ENCODE measurements around the gene BAZ2A. TPM values are rescaled to one million over a fixed set of nuclear protein-coding genes. Genes with fewer than 3 reads are reported as not detected.

BAZ2A gene
- total RNA-seq, 2 donors from 2014 or later: 92.0 to 113 TPM

DNA sequence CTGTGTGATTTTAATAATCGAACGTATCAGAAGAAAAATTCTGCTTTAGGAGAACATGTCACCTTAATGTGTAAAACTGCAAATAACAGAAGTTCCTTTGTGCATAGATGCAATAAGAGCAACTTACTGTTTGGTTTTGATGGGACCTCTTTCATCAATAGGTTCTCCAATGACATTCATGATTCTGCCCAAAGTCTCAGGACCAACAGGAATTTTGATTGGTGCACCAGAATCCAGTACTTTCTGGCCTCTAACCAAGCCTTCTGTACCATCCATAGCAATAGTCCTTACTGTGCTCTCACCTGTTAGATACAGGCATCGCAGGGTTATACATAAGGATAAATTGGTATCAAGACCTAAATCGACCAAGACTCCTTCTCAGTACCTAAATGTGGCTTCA, 14.5 kb upstream of the BAZ2A start:
- no peak for DNase-seq (ENCODE audit: low spot score in 2 of 2)
- Mint-ChIP-seq H3K36me3 (peaks cover 33 to 43% of the 10 kb centered on the region in 2 donors), H3K9me3 (no peaks in the 10 kb centered on the region), H3K27ac (peak overlapping the region; percentile 95 to 99)
- no peak for ATAC-seq

DNA sequence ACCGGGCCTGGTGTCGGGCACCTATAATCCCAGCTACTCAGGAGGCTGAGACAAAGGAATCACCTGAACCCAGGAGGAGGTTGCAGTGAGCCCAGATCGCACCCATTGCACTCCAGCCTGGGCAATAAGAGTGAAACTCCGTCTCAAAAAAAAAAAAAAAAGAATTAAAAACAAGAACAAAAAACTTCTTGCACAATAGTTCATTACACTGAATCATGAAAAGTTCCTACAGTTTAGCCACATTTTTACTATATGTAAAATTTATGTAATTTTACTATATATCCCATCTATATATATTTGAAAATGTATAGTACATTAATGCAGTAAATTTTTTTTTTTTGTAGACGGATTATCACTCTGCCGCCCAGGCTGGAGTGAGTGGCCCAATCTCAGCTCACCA, 11.1 kb upstream of the BAZ2A start:
- H3K27ac Mint-ChIP-seq: peak overlapping the region in 1 of 2 donors; percentile 87
- DNase-seq (ENCODE audit: low spot score in 2 of 2) (no peak), ATAC-seq (no peak)
- peaks cover 33 to 60% of the 10 kb centered on the region in 2 donors for H3K36me3 Mint-ChIP-seq
- no peaks in the 10 kb centered on the region for H3K9me3 Mint-ChIP-seq

DNA sequence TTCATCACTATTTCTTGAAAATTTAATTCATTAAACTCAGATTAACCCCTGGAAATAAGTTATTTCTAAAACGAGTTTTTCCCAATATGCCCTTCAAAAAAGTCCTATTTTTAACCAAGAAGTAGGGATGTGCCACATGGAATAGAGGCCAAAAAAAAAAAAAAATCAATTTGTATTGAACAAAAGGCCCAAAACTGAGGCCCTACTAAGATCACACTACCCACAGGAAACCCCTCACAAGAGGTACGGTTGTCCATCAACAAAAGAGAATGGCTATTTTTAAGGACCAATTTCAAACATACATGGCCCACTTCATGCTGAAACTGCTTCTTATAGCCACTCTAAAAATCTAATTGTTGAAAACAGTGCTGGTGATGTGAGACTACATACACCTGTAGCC, 7.5 kb upstream of the BAZ2A start:
- no peak for ATAC-seq
- DNase-seq (ENCODE audit: low spot score in 2 of 2): no peak
- no peaks in the 10 kb centered on the region for H3K9me3 Mint-ChIP-seq
- H3K27ac Mint-ChIP-seq: peak overlapping the region; percentile 50 to 72
- H3K36me3 Mint-ChIP-seq: peaks cover 10 to 29% of the 10 kb centered on the region in 2 donors

DNA sequence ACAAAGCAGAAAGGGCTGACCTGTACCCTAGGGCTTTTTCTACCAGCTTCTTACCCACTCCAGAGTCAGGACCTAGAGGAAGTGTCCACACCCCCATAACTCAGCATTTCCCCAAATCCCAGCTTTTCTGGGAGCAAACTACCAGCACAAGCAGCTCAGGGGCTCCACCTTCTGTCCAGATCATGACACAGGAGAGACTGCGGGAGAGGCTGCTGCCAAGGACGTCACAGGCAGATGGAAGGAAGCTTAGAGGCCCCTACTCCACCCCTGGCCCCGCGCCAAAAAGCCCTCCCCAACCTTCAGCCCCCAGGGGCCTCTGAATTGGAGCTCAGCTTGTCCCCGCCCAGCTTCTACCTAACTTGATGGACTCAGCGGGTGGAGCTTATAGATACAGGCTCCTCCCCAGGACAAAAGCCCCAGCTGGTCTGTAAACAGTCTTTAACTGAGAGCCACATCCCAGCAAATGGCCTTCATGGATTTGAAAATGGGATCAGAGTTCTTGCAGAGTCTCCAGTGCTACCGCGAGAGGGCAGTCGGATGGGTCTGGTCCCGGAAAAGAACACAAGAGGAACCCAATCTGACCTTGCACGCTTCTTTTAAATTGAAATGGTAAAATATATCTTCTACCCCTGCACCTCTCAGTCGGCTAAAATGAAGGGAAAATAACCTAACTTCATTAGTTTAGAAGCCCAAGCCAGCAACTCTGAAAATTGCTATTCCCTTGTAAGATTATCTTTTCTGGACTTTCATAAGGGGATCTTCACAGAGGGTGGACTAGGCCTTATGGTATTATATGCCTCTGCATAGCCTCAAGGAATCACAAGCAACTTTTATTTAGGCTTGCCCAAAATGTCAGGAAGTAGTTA, 6.8 kb upstream of the BAZ2A start:
- Mint-ChIP-seq H3K27ac (peak overlapping the region; percentile 91 to 92), H3K36me3 (peaks cover 6 to 23% of the 10 kb centered on the region in 2 donors), H3K9me3 (no peaks in the 10 kb centered on the region)
- DNase-seq (ENCODE audit: low spot score in 2 of 2): peak; percentile 75 to 90
- ATAC-seq: peak; percentile 53 to 72

DNA sequence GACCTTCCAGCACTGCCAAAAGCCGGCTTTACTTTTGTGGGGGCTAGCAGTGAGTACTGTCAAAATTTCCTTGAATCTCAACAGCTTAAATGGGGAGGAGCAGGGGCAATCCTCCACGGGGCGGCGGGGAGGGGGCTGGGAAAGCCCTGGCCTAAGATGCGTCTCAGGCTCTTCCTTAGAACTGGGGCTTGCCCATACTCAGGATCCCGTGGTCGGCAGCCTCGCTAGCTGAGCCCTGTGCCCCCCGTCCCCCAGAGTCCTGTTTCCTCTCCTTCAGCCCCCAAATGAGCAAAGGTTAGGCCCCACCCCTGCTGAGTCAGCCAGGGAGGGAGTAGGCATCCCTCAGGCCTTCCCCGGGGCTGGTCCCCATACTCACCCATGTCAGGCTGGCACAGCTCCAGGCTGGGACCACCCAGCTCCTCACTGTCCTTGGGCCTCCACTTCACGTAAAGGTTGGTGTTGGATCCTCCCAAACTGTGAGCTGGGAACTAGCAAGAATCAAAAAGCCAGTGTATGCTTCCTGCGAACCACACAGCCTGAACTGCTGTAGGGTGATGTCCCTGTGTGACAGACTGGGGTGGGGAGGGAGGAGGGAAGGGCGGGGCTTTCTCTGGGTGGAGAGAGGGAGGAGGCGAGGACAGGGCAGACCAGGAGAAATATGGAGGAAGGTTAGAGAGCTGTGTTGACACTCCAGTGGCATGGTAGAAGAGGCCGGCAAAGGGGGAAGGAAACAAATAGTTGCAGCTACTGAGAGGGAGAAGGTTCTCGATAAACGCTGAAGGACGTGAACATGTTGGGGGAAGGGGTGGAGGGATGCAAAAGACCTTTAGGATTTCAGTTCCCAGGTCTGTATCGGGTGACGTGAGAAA, 5.9 kb upstream of the BAZ2A start:
- no peaks in the 10 kb centered on the region for H3K9me3 Mint-ChIP-seq
- ATAC-seq: peak; percentile 79 to 85
- H3K36me3 Mint-ChIP-seq: peaks cover 6 to 23% of the 10 kb centered on the region in 2 donors
- DNase-seq (ENCODE audit: low spot score in 2 of 2): peak; percentile 75 to 83
- H3K27ac Mint-ChIP-seq: peak overlapping the region; percentile 91 to 92

DNA sequence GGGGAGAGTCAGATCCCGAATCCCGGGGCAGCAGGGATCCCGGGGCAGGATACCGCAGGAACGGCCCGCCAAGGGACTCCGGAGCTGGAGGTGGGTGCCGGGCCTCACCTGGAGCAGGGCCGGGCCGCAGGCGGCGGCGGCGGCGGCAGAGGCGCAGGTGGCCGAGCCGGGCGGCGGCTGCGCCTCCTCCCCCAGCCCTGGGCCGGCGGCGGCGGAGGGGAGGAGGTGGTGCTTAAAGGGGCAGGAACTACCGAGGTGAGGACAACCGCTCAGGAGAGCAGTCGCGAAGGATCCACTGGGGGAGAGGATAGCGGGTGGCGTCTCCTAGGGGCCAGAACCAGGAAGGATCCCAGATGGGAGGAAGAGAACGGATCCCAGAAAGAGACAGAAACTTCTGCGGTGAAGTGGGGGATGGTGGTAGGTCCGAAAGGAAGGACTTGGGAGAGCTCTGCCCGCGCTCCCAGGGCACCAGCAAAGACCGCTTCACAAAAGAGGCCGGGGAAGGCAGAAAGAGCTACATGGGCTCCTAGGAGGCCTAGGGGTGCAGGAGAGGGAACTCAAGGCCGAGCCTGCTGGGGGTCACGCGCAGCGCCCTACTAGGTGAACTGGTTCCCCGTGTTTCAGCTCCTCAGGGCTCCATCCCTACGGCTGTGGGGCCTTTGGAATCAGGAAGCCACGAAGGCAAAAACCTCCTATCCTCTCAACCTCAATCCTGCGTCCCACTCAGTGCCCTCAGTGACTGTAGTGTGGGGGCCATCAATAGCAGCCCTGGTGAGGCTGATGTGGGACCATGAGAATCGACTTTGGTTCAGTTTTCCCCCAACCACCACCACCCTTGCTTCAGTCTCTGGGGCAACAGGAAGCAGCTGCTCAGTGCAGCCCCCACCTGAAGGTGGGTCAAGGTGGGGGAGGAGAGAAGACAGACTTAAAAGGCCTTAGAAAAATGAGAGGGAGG, 5.0 kb upstream of the BAZ2A start:
- H3K9me3 Mint-ChIP-seq: no peaks in the 10 kb centered on the region
- peak overlapping the region; percentile 91 to 92 for H3K27ac Mint-ChIP-seq

DNA sequence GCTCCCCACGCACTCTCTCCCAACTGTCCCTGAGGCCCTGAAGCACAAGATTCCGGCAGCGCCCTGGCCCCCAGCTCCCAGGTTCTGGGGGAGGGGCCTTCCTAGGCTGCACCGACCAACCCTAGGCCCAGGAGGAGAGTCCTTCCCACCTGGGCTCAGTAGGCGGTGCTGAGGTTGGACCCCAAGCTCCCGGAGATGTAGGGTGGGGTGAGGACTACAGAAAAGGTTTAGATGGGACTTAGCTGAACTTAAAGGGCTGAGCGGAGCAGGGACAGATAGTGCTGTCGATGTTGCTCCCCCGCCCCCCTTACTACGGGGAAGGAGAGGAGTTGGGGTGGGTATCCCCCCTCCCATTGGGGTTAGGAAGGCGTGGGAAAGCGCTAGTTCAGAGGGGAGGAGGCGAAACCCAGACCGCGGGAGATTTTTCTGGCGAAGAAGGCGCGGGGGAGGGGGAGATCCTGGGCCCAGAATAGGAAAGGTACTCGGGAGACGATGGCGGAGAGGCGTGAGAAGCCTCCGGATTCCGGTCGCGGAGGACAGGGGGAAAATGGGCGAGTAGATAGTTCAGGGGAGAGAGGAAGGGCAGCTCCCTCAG, 4.2 kb upstream of the BAZ2A start:
- Mint-ChIP-seq H3K27ac (peak overlapping the region; percentile 91 to 92), H3K9me3 (no peaks in the 10 kb centered on the region), H3K36me3 (peaks cover 7 to 18% of the 10 kb centered on the region in 2 donors)
- ATAC-seq: no peak
- DNase-seq (ENCODE audit: low spot score in 2 of 2): no peak

More for the DNA sequence above, 5.0 kb upstream of the BAZ2A start:
- DNase-seq (ENCODE audit: low spot score in 2 of 2) (peak; percentile 72 to 77), ATAC-seq (peak; percentile 36 to 47)
- H3K36me3 Mint-ChIP-seq: peaks cover 6 to 22% of the 10 kb centered on the region in 2 donors

DNA sequence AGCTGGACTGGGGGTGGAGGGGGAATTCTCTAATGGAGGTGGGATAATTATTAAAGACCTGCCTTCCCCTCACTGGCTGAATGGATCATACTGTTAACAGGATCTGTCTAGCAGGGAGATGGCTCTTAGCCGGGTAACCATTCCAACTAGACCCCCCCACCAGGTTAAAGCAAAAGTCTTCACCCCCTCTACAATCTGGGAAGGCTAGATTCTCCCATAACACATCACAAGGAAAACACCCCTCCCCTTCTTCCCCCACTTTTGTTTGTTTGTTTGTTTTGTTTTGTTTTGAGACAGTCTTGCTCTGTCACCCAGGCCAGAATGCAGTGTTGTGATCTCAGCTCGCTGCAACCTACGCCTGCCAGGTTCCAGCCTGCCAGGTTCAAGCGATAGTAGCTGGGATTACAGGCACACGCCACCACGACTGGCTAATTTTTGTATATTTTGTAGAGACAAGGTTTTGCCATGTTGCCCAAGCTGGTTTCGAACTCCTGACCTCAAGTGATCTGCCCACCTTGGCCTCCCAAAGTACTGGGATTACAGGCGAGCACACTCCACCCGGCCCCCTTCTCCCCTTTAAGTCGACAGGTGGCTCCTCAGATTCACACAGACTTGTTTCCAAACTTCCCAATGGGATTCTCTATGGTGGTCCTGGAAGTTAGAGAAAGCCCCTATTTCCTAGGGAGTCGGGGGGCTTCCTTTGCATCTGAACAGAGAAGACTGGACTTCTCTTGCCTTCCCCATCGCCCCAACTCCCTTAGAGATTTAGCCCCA, 3.5 kb upstream of the BAZ2A start:
- DNase-seq (ENCODE audit: low spot score in 2 of 2): no peak
- H3K36me3 Mint-ChIP-seq: peaks cover 14 to 20% of the 10 kb centered on the region in 2 donors
- no peaks in the 10 kb centered on the region for H3K9me3 Mint-ChIP-seq
- no peak for ATAC-seq
- H3K27ac Mint-ChIP-seq: peak overlapping the region in 1 of 2 donors; percentile 92

DNA sequence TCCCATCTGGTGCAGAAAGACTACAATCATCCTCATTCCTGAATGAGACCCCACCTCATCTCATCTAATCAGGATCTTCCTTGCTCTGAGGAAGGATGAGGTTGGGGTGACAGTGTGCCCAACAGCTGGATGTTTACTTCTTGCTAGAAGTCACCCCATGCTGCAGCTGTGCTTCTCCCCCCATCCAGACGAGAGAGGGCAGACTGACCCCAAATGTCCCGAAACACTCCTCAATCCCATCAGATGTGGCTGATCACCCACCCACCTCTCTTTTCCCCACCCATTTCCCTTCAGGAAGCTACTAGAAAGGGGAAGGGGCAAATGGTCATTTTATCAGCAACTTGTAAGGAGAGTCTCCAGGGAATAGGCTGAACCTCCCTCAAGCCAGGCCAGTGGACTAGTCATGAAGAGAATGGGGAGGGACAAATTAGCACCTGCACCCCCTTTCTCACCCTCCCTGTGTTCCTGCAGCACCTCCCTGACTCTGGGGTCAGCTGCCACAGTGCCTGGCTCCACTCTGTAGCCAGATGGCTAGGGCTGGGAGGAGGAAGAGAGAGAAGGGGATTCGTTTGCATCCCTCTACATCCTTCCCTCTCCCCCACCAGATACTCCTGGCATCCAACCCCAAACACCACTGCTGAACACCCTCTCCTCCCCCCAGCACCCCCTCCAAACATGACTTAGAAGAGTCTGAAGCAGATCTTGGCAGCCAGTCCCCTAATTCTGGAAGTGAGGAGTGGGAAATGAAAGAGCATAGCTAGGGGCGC, 2.8 kb upstream of the BAZ2A start:
- no peak overlapping the region for H3K27ac Mint-ChIP-seq
- ATAC-seq (no peak), DNase-seq (ENCODE audit: low spot score in 2 of 2) (no peak)
- no peaks in the 10 kb centered on the region for H3K9me3 Mint-ChIP-seq
- H3K36me3 Mint-ChIP-seq: peaks cover 17 to 22% of the 10 kb centered on the region in 2 donors

DNA sequence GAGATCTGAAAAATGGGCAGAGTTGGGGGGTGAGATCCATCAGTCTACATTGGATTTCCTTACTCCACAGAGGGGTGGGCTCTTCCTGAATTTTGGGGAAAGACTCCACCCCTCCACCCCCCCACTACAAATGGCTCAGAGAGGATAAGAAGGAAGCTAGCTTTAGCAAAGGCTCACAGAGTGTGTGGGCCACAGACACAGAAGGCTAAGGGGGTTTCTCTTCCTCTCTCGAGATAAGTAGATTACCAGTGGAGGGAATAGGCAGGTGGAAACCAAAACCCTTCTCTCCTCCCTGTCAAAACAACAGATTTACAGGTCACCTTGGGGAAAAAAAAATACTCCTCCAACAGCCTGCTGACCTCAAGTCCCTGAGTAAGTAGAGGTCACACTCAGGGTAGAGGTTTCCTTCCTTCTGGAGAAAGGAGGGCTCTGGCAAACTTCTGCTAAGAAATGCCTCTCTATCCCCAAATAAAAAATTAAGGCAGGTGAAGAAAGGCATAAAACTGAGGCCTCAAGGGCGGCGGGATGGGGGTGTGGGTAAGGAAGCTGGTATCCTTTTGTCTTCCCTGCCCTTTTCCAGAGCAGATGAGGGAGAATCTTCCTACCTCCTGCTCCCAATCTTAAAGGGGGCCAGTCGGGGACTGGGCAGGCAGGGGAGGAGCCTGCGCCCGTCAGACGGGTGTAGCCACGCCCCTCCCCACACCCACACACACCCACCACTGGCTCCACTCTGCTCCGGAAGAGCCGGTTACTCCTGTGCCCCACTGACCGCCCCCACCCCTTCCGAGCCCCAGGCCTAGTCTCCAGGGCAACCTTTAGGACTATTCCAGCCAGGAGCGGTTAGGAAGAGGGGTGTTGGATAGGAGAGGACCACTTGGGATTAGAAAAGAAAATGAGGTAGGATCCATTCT, 1.9 kb upstream of the BAZ2A start:
- Mint-ChIP-seq H3K36me3 (peaks cover 17 to 18% of the 10 kb centered on the region in 2 donors), H3K9me3 (no peaks in the 10 kb centered on the region), H3K27ac (peak overlapping the region; percentile 16 to 73)
- DNase-seq (ENCODE audit: low spot score in 2 of 2) (peak; percentile 60 to 64), ATAC-seq (no peak)

DNA sequence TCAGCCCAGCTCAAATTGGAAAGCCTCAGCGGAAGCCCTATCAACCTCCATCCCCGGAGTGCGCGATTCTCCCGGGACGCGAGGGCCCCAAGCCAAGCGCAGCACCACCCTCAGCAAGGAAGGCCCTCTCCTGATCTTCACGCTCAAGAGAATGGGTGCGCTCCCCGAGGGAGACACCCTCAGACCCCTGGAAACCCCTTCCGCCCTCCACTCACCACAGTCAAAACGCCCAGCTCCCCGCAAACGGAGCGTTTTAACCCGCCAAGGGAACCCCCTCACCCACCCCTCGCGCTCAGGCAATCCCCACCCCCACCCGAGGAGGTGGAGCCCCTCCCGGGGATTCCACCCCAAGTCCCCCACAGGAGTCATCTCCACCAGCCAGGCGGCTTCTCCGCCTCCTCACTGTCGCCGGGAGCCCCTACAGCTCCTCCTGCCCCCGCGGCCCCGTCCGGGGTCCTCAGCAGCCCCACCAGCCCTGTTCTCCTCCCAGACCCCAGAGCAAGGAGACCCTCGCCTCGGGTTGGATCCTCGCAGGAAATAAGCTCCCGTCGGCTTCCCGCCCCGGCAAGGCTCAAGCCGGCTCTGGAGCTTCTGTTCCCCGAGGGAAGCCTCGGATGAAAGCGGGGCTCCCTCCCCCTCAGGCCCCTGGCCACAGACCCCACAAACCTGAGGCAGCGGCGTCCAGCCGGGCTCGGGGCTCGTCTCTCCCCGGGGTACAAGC, 507 bp downstream of the BAZ2A start:
- H3K9me3 Mint-ChIP-seq: no peaks in the 10 kb centered on the region
- peak in 1 of 2 donors; percentile 83 for DNase-seq (ENCODE audit: low spot score in 2 of 2)
- H3K27ac Mint-ChIP-seq: peak overlapping the region; percentile 70 to 95
- H3K36me3 Mint-ChIP-seq: peaks cover 17 to 30% of the 10 kb centered on the region in 2 donors
- peak; percentile 14 to 60 for ATAC-seq

DNA sequence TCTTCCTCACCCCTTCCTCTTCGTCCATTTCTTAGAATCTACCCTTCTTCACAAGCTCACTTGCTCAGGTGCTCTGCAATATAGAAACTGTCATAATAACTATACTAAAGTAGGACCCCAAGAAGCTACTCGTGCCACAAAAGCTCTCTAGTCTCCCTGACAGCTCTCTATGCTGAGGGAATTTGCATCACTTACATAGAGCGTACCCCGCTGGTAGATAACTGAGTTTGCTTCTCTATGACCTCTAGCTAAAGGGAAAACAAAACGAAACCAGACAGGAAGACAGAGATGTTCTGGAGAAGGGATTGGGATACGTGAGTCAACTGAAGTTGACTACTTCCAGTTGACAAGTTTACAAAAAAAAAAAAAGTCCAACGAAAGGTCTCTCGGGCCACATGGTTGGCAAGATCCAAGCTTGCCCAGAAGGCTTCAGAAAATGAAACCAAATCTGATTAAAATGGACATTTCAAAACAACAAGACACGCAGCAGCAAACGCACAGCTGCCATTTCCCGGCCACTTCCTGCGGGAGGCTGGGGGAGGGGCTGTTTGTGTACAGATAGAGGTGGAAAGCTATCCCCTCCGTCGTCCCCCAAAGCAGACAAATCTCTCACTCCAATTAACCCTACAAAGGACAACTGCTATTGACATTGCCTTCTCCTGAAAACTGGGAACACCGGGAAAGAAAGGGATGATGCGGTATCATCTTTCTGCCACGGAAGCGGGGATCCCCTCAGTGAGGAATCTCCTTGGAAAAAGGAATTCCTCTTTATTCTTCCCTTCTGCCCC, 1.3 kb downstream of the BAZ2A start:
- Mint-ChIP-seq H3K27ac (peak overlapping the region; percentile 70 to 95), H3K36me3 (peaks cover 11 to 38% of the 10 kb centered on the region in 2 donors), H3K9me3 (no peaks in the 10 kb centered on the region)
- ATAC-seq (peak; percentile 10 to 38), DNase-seq (ENCODE audit: low spot score in 2 of 2) (peak; percentile 60 to 68)

Measured in activated naive CD4-positive, alpha-beta T cell treated with anti-CD3 and anti-CD28 coated beads, Interleukin-2, amount 50 U/mL, for 72 hours (primary cell).